ENCODE measurements around the gene ZSWIM5. TPM values are rescaled to one million over a fixed set of nuclear protein-coding genes. Genes with fewer than 3 reads are reported as not detected.

ZSWIM5 gene
- total RNA-seq, 1 donor from 2014 or later, result 0.79 TPM

GRCh38 chr1:45211076-45211475 lies 4.7 kb upstream of the ZSWIM5 start:
- H3K27me3 ChIP-seq (ENCODE audit: insufficient read depth, low read length), result peaks cover 19% of the 10 kb centered on the region
- Mint-ChIP-seq H3K4me3 (ENCODE audit: unreplicated experiment) (no peak overlapping the region), H3K9me3 (ENCODE audit: unreplicated experiment) (no peaks in the 10 kb centered on the region), H3K27me3 (ENCODE audit: low read depth, unreplicated experiment) (peaks cover 33% of the 10 kb centered on the region), H3K36me3 (ENCODE audit: low read depth, unreplicated experiment) (no peaks in the 10 kb centered on the region), H3K4me1 (ENCODE audit: low read depth, unreplicated experiment) (peaks cover 2% of the 10 kb centered on the region), H3K27ac (ENCODE audit: unreplicated experiment) (no peak overlapping the region)
- no peaks in the 10 kb centered on the region for H3K36me3 ChIP-seq (ENCODE audit: insufficient read depth, low read length)
- H2AFZ ChIP-seq (ENCODE audit: low read depth, low read length), result no peak overlapping the region
- H3K4me3 ChIP-seq (ENCODE audit: insufficient read depth, low read depth, low read length), result no peak overlapping the region
- no peak overlapping the region for H3K27ac ChIP-seq (ENCODE audit: low read depth, low read length)
- H3K79me2 ChIP-seq (ENCODE audit: insufficient read depth, low read length), result no peaks in the 10 kb centered on the region
- TF ChIP-seq CTCF (IDR thresholded peaks at IDR 0.05; ENCODE audit: insufficient read depth, low read depth, low read length), result no peak
- TF ChIP-seq EZH2 (IDR thresholded peaks at IDR 0.05; ENCODE audit: insufficient read depth, low read length), result no peak
- H3K9me3 ChIP-seq (ENCODE audit: insufficient read depth, low read depth, low read length), result no peaks in the 10 kb centered on the region
- H3K9ac ChIP-seq (ENCODE audit: low read length), result no peak overlapping the region
- FAIRE-seq, result no peak
- no peak overlapping the region for H3K4me2 ChIP-seq (ENCODE audit: low read length)
- peaks cover 5% of the 10 kb centered on the region for H3K4me1 ChIP-seq (ENCODE audit: insufficient read depth, low read length)
- H4K20me1 ChIP-seq (ENCODE audit: insufficient read depth, low read length), result no peaks in the 10 kb centered on the region
- no peak for DNase-seq (ENCODE audit: low read depth)

GRCh38 chr1:45206808-45207623 lies 611 bp upstream of the ZSWIM5 start:
- Histone ChIP-seq H3K9ac (ENCODE audit: low read length) (peak overlapping the region; percentile 61), H3K9me3 (ENCODE audit: insufficient read depth, low read depth, low read length) (no peaks in the 10 kb centered on the region), H2AFZ (ENCODE audit: low read depth, low read length) (peak overlapping the region; percentile 92), H3K79me2 (ENCODE audit: insufficient read depth, low read length) (no peaks in the 10 kb centered on the region), H3K36me3 (ENCODE audit: insufficient read depth, low read length) (no peaks in the 10 kb centered on the region), H3K4me1 (ENCODE audit: insufficient read depth, low read length) (peaks cover 5% of the 10 kb centered on the region), H4K20me1 (ENCODE audit: insufficient read depth, low read length) (peaks cover 3% of the 10 kb centered on the region), H3K27me3 (ENCODE audit: insufficient read depth, low read length) (peaks cover 26% of the 10 kb centered on the region), H3K27ac (ENCODE audit: low read depth, low read length) (no peak overlapping the region), H3K4me3 (ENCODE audit: insufficient read depth, low read depth, low read length) (peak overlapping the region; percentile 75), H3K4me2 (ENCODE audit: low read length) (peak overlapping the region; percentile 97)
- peak; percentile 39 for TF ChIP-seq EZH2 (IDR thresholded peaks at IDR 0.05; ENCODE audit: insufficient read depth, low read length)
- no peak for TF ChIP-seq CTCF (IDR thresholded peaks at IDR 0.05; ENCODE audit: insufficient read depth, low read depth, low read length)
- DNase-seq (ENCODE audit: low read depth) (no peak), FAIRE-seq (no peak)
- H3K4me3 Mint-ChIP-seq (ENCODE audit: unreplicated experiment), result peak overlapping the region; percentile 94
- H3K36me3 Mint-ChIP-seq (ENCODE audit: low read depth, unreplicated experiment), result no peaks in the 10 kb centered on the region
- no peaks in the 10 kb centered on the region for H3K9me3 Mint-ChIP-seq (ENCODE audit: unreplicated experiment)
- peaks cover 2% of the 10 kb centered on the region for H3K4me1 Mint-ChIP-seq (ENCODE audit: low read depth, unreplicated experiment)
- H3K27ac Mint-ChIP-seq (ENCODE audit: unreplicated experiment), result peak overlapping the region; percentile 59
- peaks cover 19% of the 10 kb centered on the region for H3K27me3 Mint-ChIP-seq (ENCODE audit: low read depth, unreplicated experiment)

Data from astrocyte (in vitro differentiated cells and primary cell).